ENCODE results near the gene ELL.

DNA sequence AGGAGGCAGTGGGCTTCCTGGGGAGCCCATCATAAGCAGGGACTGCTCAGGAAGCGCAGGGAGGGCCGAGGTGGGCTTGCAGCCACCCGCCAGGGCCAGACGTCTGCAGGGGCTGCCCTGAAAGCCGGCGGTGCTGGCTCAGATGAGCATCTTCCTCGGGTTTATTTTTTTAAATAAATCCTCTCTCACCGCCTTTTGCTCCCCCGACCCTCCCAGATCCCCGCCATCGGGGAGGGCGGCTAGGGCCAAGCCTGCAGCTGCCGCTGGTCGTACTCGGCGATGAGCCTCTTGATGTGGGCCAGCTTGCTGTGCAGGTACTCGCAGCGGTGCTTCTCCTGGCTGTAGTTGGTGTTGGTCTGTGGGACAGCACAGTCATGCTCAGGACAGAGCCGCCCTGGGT lies 77.4 kb downstream of the ELL start:
- TF ChIP-seq, protein P1, sequence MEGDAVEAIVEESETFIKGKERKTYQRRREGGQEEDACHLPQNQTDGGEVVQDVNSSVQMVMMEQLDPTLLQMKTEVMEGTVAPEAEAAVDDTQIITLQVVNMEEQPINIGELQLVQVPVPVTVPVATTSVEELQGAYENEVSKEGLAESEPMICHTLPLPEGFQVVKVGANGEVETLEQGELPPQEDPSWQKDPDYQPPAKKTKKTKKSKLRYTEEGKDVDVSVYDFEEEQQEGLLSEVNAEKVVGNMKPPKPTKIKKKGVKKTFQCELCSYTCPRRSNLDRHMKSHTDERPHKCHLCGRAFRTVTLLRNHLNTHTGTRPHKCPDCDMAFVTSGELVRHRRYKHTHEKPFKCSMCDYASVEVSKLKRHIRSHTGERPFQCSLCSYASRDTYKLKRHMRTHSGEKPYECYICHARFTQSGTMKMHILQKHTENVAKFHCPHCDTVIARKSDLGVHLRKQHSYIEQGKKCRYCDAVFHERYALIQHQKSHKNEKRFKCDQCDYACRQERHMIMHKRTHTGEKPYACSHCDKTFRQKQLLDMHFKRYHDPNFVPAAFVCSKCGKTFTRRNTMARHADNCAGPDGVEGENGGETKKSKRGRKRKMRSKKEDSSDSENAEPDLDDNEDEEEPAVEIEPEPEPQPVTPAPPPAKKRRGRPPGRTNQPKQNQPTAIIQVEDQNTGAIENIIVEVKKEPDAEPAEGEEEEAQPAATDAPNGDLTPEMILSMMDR (IDR thresholded peaks at IDR 0.05) = no peak
- TF ChIP-seq, protein P2, sequence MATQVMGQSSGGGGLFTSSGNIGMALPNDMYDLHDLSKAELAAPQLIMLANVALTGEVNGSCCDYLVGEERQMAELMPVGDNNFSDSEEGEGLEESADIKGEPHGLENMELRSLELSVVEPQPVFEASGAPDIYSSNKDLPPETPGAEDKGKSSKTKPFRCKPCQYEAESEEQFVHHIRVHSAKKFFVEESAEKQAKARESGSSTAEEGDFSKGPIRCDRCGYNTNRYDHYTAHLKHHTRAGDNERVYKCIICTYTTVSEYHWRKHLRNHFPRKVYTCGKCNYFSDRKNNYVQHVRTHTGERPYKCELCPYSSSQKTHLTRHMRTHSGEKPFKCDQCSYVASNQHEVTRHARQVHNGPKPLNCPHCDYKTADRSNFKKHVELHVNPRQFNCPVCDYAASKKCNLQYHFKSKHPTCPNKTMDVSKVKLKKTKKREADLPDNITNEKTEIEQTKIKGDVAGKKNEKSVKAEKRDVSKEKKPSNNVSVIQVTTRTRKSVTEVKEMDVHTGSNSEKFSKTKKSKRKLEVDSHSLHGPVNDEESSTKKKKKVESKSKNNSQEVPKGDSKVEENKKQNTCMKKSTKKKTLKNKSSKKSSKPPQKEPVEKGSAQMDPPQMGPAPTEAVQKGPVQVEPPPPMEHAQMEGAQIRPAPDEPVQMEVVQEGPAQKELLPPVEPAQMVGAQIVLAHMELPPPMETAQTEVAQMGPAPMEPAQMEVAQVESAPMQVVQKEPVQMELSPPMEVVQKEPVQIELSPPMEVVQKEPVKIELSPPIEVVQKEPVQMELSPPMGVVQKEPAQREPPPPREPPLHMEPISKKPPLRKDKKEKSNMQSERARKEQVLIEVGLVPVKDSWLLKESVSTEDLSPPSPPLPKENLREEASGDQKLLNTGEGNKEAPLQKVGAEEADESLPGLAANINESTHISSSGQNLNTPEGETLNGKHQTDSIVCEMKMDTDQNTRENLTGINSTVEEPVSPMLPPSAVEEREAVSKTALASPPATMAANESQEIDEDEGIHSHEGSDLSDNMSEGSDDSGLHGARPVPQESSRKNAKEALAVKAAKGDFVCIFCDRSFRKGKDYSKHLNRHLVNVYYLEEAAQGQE (IDR thresholded peaks at IDR 0.05; ENCODE audit: insufficient read depth in 1 of 2, low read depth in 2 of 2, low read length in 1 of 2) = no peak
- TF ChIP-seq POLR2AphosphoS5 (IDR thresholded peaks at IDR 0.05; ENCODE audit: low read depth, low read length) = no peak
